Esophagus squamous epithelium (tissue), 5 donors: ENCODE measurements around the gene KCTD14. TPM values are rescaled to one million over a fixed set of nuclear protein-coding genes. Genes with fewer than 3 reads are reported as not detected.

Experiments used
- DNase-seq: peaks from one replicate; lab custom pipeline; 2025; lab: John Stamatoyannopoulos, UW
- H3K27ac ChIP-seq, 4 donors: fragments of 200-600 bp; sonication (generic); one replicate each; pipeline ENCODE4 v1.5.1; 2016 to 2019; ENCODE audit warnings: mild to moderate bottlenecking in 1 of 4
- H3K27me3 ChIP-seq, 4 donors: fragments of 200-600 bp; sonication (generic); 1 replicate in 3 of 4; 2 replicates in 1 of 4; pipeline versions ENCODE4 v1.5.1 to v1.6.0; 2017 to 2021; ENCODE audit warnings: antibody characterized with exemption in 1 of 4
- H3K36me3 ChIP-seq, 3 donors: fragments of 200-600 bp; sonication (generic); one replicate each; pipeline ENCODE4 v1.5.1; 2016 to 2019
- H3K4me1 ChIP-seq, 3 donors: fragments of 200-600 bp; sonication (generic); one replicate each; pipeline ENCODE4 v1.5.1; 2017 to 2019
- H3K4me3 ChIP-seq, 4 donors: fragments of 200-600 bp; sonication (generic); 1 replicate in 3 of 4; 2 replicates in 1 of 4; pipeline ENCODE4 v1.5.1; 2016 to 2019; ENCODE audit warnings: mild to moderate bottlenecking in 2 of 4, moderate library complexity in 1 of 4
- H3K9me3 ChIP-seq, 3 donors: fragments of 200-600 bp; sonication (generic); one replicate each; pipeline ENCODE4 v1.5.1; 2016 to 2019
- CTCF ChIP-seq, 6 experiments: fragments of 450-650 bp in 4 of 6; fragments of 200-600 bp in 2 of 6; sonication (generic) in 2 of 6; IDR thresholded peaks; one replicate each; pipeline ENCODE4 v1.5.1; 2016 to 2019; ENCODE audit warnings: antibody characterized with exemption in 6 of 6, mild to moderate bottlenecking in 4 of 6, moderate library complexity in 4 of 6
- POLR2A ChIP-seq, 4 donors: fragments of 450-650 bp; IDR thresholded peaks; one replicate each; pipeline ENCODE4 v1.6.1; 2017; ENCODE audit warnings: antibody characterized with exemption in 4 of 4, mild to moderate bottlenecking in 4 of 4, moderate library complexity in 3 of 4
- WGBS, 2 donors: methylation state at CpG; one replicate each; pipeline ENCODE4 v1.1.5; 2018; 5-methylcytosine and 5-hydroxymethylcytosine counted together
- intact Hi-C: fragments of 100-400 bp; cut with DNase I; formaldehyde crosslinking; loops from one replicate; pipeline ENCODE4 v1.15.0; 2022
- total RNA-seq, 4 donors: library from RNA; depleted of rRNA; stranded (reverse); fragments of >200 nt; gene quantifications; one replicate each; pipeline ENCODE4 v1.1.0, GENCODE V29; 2016
- donor health status: DM: yes; HTN: yes; CAD: no.

KCTD14 gene
- total RNA-seq, 4 donors from 2014 or later: 0.49 to 7.7 (median 1.00) TPM

GRCh38 chr11:78009062-78009461, 14.0 kb downstream of the KCTD14 start:
- H3K27me3 ChIP-seq: no peaks in the 10 kb centered on the region
- H3K36me3 ChIP-seq: no peaks in the 10 kb centered on the region
- WGBS, 2 donors: 90 to 100% methylated on average over 2 of the region's 2 CpGs
- no peaks in the 10 kb centered on the region for H3K4me1 ChIP-seq
- TF ChIP-seq CTCF (IDR thresholded peaks at IDR 0.05) (no peak), POLR2A (IDR thresholded peaks at IDR 0.05) (no peak)
- H3K4me3 ChIP-seq: no peak overlapping the region
- intact Hi-C loops: no loop called here
- no peak for DNase-seq
- no peaks in the 10 kb centered on the region for H3K9me3 ChIP-seq
- no peak overlapping the region for H3K27ac ChIP-seq

- WGBS, 2 donors: 0% methylated on average over 1 of the region's 1 CpG
- H3K4me3 ChIP-seq: no peak overlapping the region
- no peaks in the 10 kb centered on the region for H3K36me3 ChIP-seq
- peaks cover 0 to 5% (median 0%) of the 10 kb centered on the region in 3 donors for H3K4me1 ChIP-seq
- intact Hi-C loops: no loop called here
- TF ChIP-seq CTCF (IDR thresholded peaks at IDR 0.05) (peak in 5 of 6 experiments; percentile 52 to 70 (median 56)), POLR2A (IDR thresholded peaks at IDR 0.05) (no peak)
- no peak for DNase-seq
- H3K9me3 ChIP-seq: no peaks in the 10 kb centered on the region
- peaks cover 0 to 2% (median 0%) of the 10 kb centered on the region in 4 donors for H3K27me3 ChIP-seq
- no peak overlapping the region for H3K27ac ChIP-seq
These were observed 22.9 kb downstream of the KCTD14 start for GRCh38 chr11:78000193-78000592.

GRCh38 chr11:77999446-78000030, 23.5 kb downstream of the KCTD14 start:
- TF ChIP-seq POLR2A (IDR thresholded peaks at IDR 0.05) (no peak), CTCF (IDR thresholded peaks at IDR 0.05) (no peak)
- WGBS, 2 donors: 100% methylated on average over 1 of the region's 1 CpG; no CpG with 5 or more reads in 1 of the 2 donors
- DNase-seq: no peak
- no peaks in the 10 kb centered on the region for H3K36me3 ChIP-seq
- H3K4me1 ChIP-seq: peaks cover 0 to 8% (median 0%) of the 10 kb centered on the region in 3 donors
- intact Hi-C loops: no loop called here
- no peak overlapping the region for H3K27ac ChIP-seq
- no peaks in the 10 kb centered on the region for H3K9me3 ChIP-seq
- no peak overlapping the region for H3K4me3 ChIP-seq
- H3K27me3 ChIP-seq: peaks cover 0 to 2% (median 0%) of the 10 kb centered on the region in 4 donors

GRCh38 chr11:77994434-77995362, 28.4 kb downstream of the KCTD14 start, which contains the start of gene INTS4:
TSS of gene INTS4 (minus strand) at chr11:77994668. CDS start at chr11:77994643, 25 bp downstream.
- 0% methylated on average over 29 to 37 of the region's 47 CpGs for WGBS, 2 donors
- H3K27me3 ChIP-seq: no peaks in the 10 kb centered on the region
- H3K9me3 ChIP-seq: no peaks in the 10 kb centered on the region
- intact Hi-C loops: loop anchor here (5.0 kb wide), 1 partner anchor 172 kb away; the partner anchor contains the start of genes AAMDC and RSF1
- peaks cover 4 to 25% (median 8%) of the 10 kb centered on the region in 3 donors for H3K4me1 ChIP-seq
- peaks cover 0 to 20% (median 4%) of the 10 kb centered on the region in 3 donors for H3K36me3 ChIP-seq
- H3K27ac ChIP-seq: peak within 1 kb of the TSS; percentile 76 to 91 (median 86)
- H3K4me3 ChIP-seq: peak within 1 kb of the TSS; percentile 59 to 82 (median 66)
- TF ChIP-seq POLR2A (IDR thresholded peaks at IDR 0.05) (peak in 1 of 4 donors; percentile 24), CTCF (IDR thresholded peaks at IDR 0.05) (peak in 2 of 6 experiments; percentile 15 to 17)
- peak; percentile 96 for DNase-seq
